ENCODE data around the gene LGALS7B. TPM values are rescaled to one million over a fixed set of nuclear protein-coding genes. Genes with fewer than 3 reads are reported as not detected.

Gene LGALS7B
- total and polyA plus RNA-seq, 2 experiments from 2014 or later: 2.4 to 6.6 TPM

- H3K4me2 ChIP-seq: peak overlapping the region; percentile 79
- Mint-ChIP-seq H3K9me3 (peaks cover 7% of the 10 kb centered on the region; the same call in 2 of the 3 replicates), H3K27ac (no peak overlapping the region), H3K4me3 (peak overlapping the region; percentile 50), H3K36me3 (ENCODE audit: low read depth) (no peaks in the 10 kb centered on the region), H3K4me1 (peaks cover 4% of the 10 kb centered on the region), H3K27me3 (ENCODE audit: insufficient read depth, low read depth, poor library complexity) (peaks cover 16% of the 10 kb centered on the region)
- H3K36me3 ChIP-seq (ENCODE audit: insufficient read depth): no peaks in the 10 kb centered on the region
- peak overlapping the region; percentile 89 for H2AFZ ChIP-seq
- no peaks in the 10 kb centered on the region for H3F3A ChIP-seq (replicated peaks; ENCODE audit: low read depth)
- TF ChIP-seq EZH2phosphoT487 (IDR thresholded peaks at IDR 0.05; ENCODE audit: unreplicated experiment): no peak
- no peak for TF ChIP-seq ZNF114 (CRISPR knock-in tag; IDR thresholded peaks at IDR 0.05)
- no peak for TF ChIP-seq POLR2AphosphoS5 (IDR thresholded peaks at IDR 0.05; ENCODE audit: low read depth)
- TF ChIP-seq REST (IDR thresholded peaks at IDR 0.05; ENCODE audit: unreplicated experiment): no peak
- no peak for TF ChIP-seq EZH2 (IDR thresholded peaks at IDR 0.05; ENCODE audit: low read depth, unreplicated experiment)
- no peak for TF ChIP-seq ZNF331 (CRISPR knock-in tag; IDR thresholded peaks at IDR 0.05; ENCODE audit: low read depth)
- no peak for TF ChIP-seq ETS1 (IDR thresholded peaks at IDR 0.05)
- no peak for TF ChIP-seq NANOG (IDR thresholded peaks at IDR 0.05; ENCODE audit: borderline replicate concordance)
- TF ChIP-seq, protein P1, sequence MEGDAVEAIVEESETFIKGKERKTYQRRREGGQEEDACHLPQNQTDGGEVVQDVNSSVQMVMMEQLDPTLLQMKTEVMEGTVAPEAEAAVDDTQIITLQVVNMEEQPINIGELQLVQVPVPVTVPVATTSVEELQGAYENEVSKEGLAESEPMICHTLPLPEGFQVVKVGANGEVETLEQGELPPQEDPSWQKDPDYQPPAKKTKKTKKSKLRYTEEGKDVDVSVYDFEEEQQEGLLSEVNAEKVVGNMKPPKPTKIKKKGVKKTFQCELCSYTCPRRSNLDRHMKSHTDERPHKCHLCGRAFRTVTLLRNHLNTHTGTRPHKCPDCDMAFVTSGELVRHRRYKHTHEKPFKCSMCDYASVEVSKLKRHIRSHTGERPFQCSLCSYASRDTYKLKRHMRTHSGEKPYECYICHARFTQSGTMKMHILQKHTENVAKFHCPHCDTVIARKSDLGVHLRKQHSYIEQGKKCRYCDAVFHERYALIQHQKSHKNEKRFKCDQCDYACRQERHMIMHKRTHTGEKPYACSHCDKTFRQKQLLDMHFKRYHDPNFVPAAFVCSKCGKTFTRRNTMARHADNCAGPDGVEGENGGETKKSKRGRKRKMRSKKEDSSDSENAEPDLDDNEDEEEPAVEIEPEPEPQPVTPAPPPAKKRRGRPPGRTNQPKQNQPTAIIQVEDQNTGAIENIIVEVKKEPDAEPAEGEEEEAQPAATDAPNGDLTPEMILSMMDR (conservative IDR thresholded peaks at IDR 0.05; ENCODE audit: low read depth in 2 of 2): no peak
- DNase-seq (ENCODE audit: low spot score) (no peak), ATAC-seq (no peak)
- peaks cover 11% of the 10 kb centered on the region; the same call in 1 of the 2 replicates for H3K27me3 ChIP-seq (ENCODE audit: insufficient read depth)
- peak overlapping the region; percentile 57 for H3K4me3 ChIP-seq
- H3K9me2 ChIP-seq (ENCODE audit: insufficient read depth): no peaks in the 10 kb centered on the region
- H3K79me2 ChIP-seq (replicated peaks; ENCODE audit: insufficient read depth): no peaks in the 10 kb centered on the region
- peaks cover 6% of the 10 kb centered on the region; the same call in 1 of the 2 replicates for H3K4me1 ChIP-seq (ENCODE audit: insufficient read depth)
- H3K27ac ChIP-seq (ENCODE audit: low read depth): no peak overlapping the region
- no peaks in the 10 kb centered on the region for H4K20me1 ChIP-seq (replicated peaks; ENCODE audit: insufficient read depth)
These were observed 4.2 kb downstream of the LGALS7B start for GRCh38 chr19:38793177-38793576.

DNA sequence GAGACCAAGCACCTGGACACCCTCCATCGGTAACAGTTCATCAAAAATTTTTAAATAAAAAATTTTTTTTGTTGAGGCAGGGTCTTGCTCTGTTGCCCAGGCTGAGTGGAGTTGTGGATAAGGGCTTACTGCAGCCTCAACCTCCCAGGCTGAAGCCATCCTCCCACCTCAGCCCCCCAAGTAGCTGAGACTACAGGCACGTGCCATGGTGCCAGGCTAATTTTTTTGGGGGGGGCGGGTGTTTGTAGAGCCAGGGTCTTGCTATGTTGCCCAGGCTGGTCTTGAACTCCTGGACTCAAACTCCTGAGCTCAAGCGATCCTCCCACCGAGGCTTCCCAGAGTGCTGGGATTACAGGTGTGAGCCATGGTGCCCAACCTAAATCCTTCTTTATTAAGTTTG lies 4.7 kb downstream of the LGALS7B start:
- peaks cover 7% of the 10 kb centered on the region; the same call in 2 of the 3 replicates for H3K9me3 Mint-ChIP-seq
- Histone ChIP-seq H4K20me1 (replicated peaks; ENCODE audit: insufficient read depth) (no peaks in the 10 kb centered on the region), H3K4me1 (ENCODE audit: insufficient read depth) (peaks cover 6% of the 10 kb centered on the region; the same call in 1 of the 2 replicates), H2AFZ (no peak overlapping the region), H3F3A (replicated peaks; ENCODE audit: low read depth) (no peaks in the 10 kb centered on the region), H3K9me2 (ENCODE audit: insufficient read depth) (no peaks in the 10 kb centered on the region), H3K4me2 (no peak overlapping the region), H3K27me3 (ENCODE audit: insufficient read depth) (peaks cover 11% of the 10 kb centered on the region; the same call in 1 of the 2 replicates), H3K27ac (ENCODE audit: low read depth) (no peak overlapping the region), H3K4me3 (no peak overlapping the region), H3K79me2 (replicated peaks; ENCODE audit: insufficient read depth) (no peaks in the 10 kb centered on the region), H3K36me3 (ENCODE audit: insufficient read depth) (no peaks in the 10 kb centered on the region)
- no peaks in the 10 kb centered on the region for H3K36me3 Mint-ChIP-seq (ENCODE audit: low read depth)
- H3K4me3 Mint-ChIP-seq: peak overlapping the region; percentile 50; the same call in 1 of the 3 replicates
- ATAC-seq: no peak
- DNase-seq (ENCODE audit: low spot score): no peak
- H3K27ac Mint-ChIP-seq: no peak overlapping the region
- H3K4me1 Mint-ChIP-seq: peaks cover 4% of the 10 kb centered on the region
- H3K27me3 Mint-ChIP-seq (ENCODE audit: insufficient read depth, low read depth, poor library complexity): peaks cover 12% of the 10 kb centered on the region
- TF ChIP-seq, protein P1 (conservative IDR thresholded peaks at IDR 0.05; ENCODE audit: low read depth in 2 of 2): no peak
- TF ChIP-seq STAT1 (IDR thresholded peaks at IDR 0.05; ENCODE audit: unreplicated experiment): no peak
- TF ChIP-seq EZH2phosphoT487 (IDR thresholded peaks at IDR 0.05; ENCODE audit: unreplicated experiment): no peak
